K562 (cell line): ENCODE results near the gene HPSE2. TPM values are rescaled to one million over a fixed set of nuclear protein-coding genes. Genes with fewer than 3 reads are reported as not detected.
A peak's percentile ranks its signal among the peaks of the same experiment; 100 is the strongest.

Source experiments
- BCOR ChIP-seq: fragments of 450-650 bp; IDR thresholded peaks from 2 replicates; pipeline ENCODE4 v1.6.1; 2016
- CBX2 ChIP-seq: fragments of 200-600 bp; sonication (generic); IDR thresholded peaks from one replicate; pipeline ENCODE4 v1.6.1; 2012; ENCODE audit warnings: mild to moderate bottlenecking, low read length, inconsistent platforms; ENCODE audit not compliant: insufficient read depth, poor library complexity, severe bottlenecking
- CTBP1 ChIP-seq: fragments of 450-650 bp; IDR thresholded peaks from 2 replicates; pipeline ENCODE4 v1.6.1; 2016; ENCODE audit warnings: borderline replicate concordance
- DLX4 ChIP-seq: fragments of 250-450 bp; sonication (Bioruptor Pico); IDR thresholded peaks from 2 replicates; pipeline ENCODE4 v1.6.1; 2021; ENCODE audit warnings: mild to moderate bottlenecking
- ETV5 ChIP-seq: sonication (generic); formaldehyde crosslinking; IDR thresholded peaks from 2 replicates; pipeline ENCODE4 v1.4.0; 2020; ENCODE audit warnings: low read depth, mild to moderate bottlenecking, missing genetic modification reagents
- ILF3 ChIP-seq: fragments of 450-650 bp; IDR thresholded peaks from 2 replicates; pipeline ENCODE4 v1.6.1; 2018; ENCODE audit warnings: antibody characterized with exemption, mild to moderate bottlenecking, moderate library complexity, borderline replicate concordance
- MEF2D ChIP-seq: conservative IDR thresholded peaks from 2 replicates; pipeline ENCODE4 v1.6.1; 2016; ENCODE audit warnings: low read depth, missing genetic modification characterization, missing compliant biosample characterization
- MTA3 ChIP-seq: fragments of 450-650 bp; formaldehyde crosslinking; IDR thresholded peaks from 2 replicates; pipeline ENCODE4 v1.6.1; 2017; ENCODE audit warnings: mild to moderate bottlenecking, borderline replicate concordance
- NFRKB ChIP-seq: fragments of 450-650 bp; IDR thresholded peaks from 2 replicates; pipeline ENCODE4 v1.6.1; 2016; ENCODE audit warnings: low read depth
- RBM25 ChIP-seq: fragments of 200-400 bp; formaldehyde crosslinking; IDR thresholded peaks from 2 replicates; pipeline ENCODE4 v1.6.1; 2018; ENCODE audit warnings: low read length, low read depth, moderate library complexity; ENCODE audit not compliant: severe bottlenecking
- RUNX1 ChIP-seq: sonication (generic); IDR thresholded peaks from 2 replicates; pipeline ENCODE4 v1.6.1; 2016; ENCODE audit warnings: antibody characterized with exemption, low read depth
- SIRT6 ChIP-seq: IDR thresholded peaks from one replicate; pipeline ENCODE4 v1.6.1; 2012; ENCODE audit warnings: low read depth, mild to moderate bottlenecking, control low read depth, inconsistent platforms, low read length, moderate library complexity
- ZNF318 ChIP-seq, 2 experiments: fragments of 450-650 bp; IDR thresholded peaks; 2 replicates each; pipeline ENCODE4 v1.6.1; 2016; ENCODE audit warnings: mild to moderate bottlenecking in 2 of 2, borderline replicate concordance in 1 of 2, low read depth in 1 of 2, moderate library complexity in 1 of 2
- ZNF445 ChIP-seq: fragments of 250-450 bp; sonication (Bioruptor Pico); IDR thresholded peaks from 2 replicates; pipeline ENCODE4 v1.4.0; 2020; ENCODE audit warnings: low read depth, mild to moderate bottlenecking, moderate library complexity
- ZNF561 ChIP-seq: fragments of 450-650 bp; formaldehyde crosslinking; conservative IDR thresholded peaks from 2 replicates; pipeline ENCODE4 v1.4.0; 2020; ENCODE audit warnings: mild to moderate bottlenecking, moderate library complexity
- polyA plus RNA-seq, 8 experiments: library from polyadenylated mRNA; depleted of rRNA in 4 of 8; stranded (reverse) in 5 of 8; unstranded in 3 of 8; fragments of >200 nt; fragmentation: Nextera tagmentation in 2 of 8; fragmentation: Illumina TruSeq in 1 of 8; extraction: Ambion mirVana in 2 of 8; extraction: Trizol in 1 of 8; gene quantifications; 2 replicates each; pipeline versions ENCODE4 v1.2.1 to v1.2.3, GENCODE V29; 2011 to 2014; ENCODE audit warnings: inconsistent platforms in 1 of 8, missing spikeins in 1 of 8
- total RNA-seq, 7 experiments: library from RNA; depleted of rRNA in 6 of 7; stranded (reverse); fragments of >200 nt in 6 of 7; fragmentation: Illumina TruSeq in 2 of 7; extraction: Trizol in 2 of 7; gene quantifications; 2 replicates each; pipeline versions ENCODE4 v1.2.1 to v1.2.3, GENCODE V29; 2011 to 2021; ENCODE audit warnings: low replicate concordance in 1 of 7
- TF ChIP-seq, protein P1 (sequence below): fragments of 250-450 bp; sonication (Bioruptor Pico); IDR thresholded peaks from 2 replicates; pipeline ENCODE4 v1.5.1; 2021; ENCODE audit warnings: mild to moderate bottlenecking
- TF ChIP-seq, protein P2 (sequence below): fragments of 450-650 bp; formaldehyde crosslinking; IDR thresholded peaks from 2 replicates; pipeline ENCODE4 v1.4.0; 2020; ENCODE audit warnings: mild to moderate bottlenecking, mixed read lengths

Gene HPSE2
- total and polyA plus RNA-seq, 9 of the 15 experiments (the other 6 are each of a cell fraction or from before 2014, with no cell fraction given) = 0.03 to 0.10 (median 0.04) TPM; not detected in 2

- TF ChIP-seq ZNF318 (IDR thresholded peaks at IDR 0.05; ENCODE audit: borderline replicate concordance in 1 of 2, low read depth in 1 of 2) = no peak
- no peak for TF ChIP-seq NFRKB
- no peak for TF ChIP-seq RUNX1
- no peak for TF ChIP-seq MEF2D
- TF ChIP-seq ILF3 = no peak
- peak; percentile 74 for TF ChIP-seq RBM25
- TF ChIP-seq ZNF561 (CRISPR knock-in tag) = no peak
- peak; percentile 79 for TF ChIP-seq BCOR
- TF ChIP-seq DLX4 (CRISPR knock-in tag) = no peak
- TF ChIP-seq MTA3 = no peak
- TF ChIP-seq ETV5 (CRISPR knock-in tag) = no peak
- TF ChIP-seq SIRT6 = no peak
- TF ChIP-seq CBX2 = no peak
- TF ChIP-seq, protein P1, sequence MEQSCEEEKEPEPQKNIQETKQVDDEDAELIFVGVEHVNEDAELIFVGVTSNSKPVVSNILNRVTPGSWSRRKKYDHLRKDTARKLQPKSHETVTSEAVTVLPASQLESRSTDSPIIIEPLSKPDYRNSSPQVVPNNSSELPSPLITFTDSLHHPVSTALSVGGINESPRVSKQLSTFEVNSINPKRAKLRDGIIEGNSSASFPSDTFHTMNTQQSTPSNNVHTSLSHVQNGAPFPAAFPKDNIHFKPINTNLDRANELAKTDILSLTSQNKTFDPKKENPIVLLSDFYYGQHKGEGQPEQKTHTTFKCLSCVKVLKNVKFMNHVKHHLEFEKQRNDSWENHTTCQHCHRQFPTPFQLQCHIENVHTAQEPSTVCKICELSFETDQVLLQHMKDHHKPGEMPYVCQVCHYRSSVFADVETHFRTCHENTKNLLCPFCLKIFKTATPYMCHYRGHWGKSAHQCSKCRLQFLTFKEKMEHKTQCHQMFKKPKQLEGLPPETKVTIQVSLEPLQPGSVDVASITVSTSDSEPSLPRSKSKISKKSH (CRISPR knock-in tag) = no peak
- TF ChIP-seq, protein P2, sequence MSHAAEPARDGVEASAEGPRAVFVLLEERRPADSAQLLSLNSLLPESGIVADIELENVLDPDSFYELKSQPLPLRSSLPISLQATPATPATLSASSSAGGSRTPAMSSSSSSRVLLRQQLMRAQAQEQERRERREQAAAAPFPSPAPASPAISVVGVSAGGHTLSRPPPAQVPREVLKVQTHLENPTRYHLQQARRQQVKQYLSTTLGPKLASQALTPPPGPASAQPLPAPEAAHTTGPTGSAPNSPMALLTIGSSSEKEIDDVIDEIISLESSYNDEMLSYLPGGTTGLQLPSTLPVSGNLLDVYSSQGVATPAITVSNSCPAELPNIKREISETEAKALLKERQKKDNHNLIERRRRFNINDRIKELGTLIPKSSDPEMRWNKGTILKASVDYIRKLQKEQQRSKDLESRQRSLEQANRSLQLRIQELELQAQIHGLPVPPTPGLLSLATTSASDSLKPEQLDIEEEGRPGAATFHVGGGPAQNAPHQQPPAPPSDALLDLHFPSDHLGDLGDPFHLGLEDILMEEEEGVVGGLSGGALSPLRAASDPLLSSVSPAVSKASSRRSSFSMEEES (CRISPR knock-in tag) = no peak
- no peak for TF ChIP-seq ZNF445 (CRISPR knock-in tag)
- TF ChIP-seq CTBP1 = no peak
Measured at GRCh38 chr10:98414578-98414931, 821.1 kb downstream of the HPSE2 start (continued).
